ENCODE measurements around the gene PIK3C2G.

The PIK3C2G gene

DNA sequence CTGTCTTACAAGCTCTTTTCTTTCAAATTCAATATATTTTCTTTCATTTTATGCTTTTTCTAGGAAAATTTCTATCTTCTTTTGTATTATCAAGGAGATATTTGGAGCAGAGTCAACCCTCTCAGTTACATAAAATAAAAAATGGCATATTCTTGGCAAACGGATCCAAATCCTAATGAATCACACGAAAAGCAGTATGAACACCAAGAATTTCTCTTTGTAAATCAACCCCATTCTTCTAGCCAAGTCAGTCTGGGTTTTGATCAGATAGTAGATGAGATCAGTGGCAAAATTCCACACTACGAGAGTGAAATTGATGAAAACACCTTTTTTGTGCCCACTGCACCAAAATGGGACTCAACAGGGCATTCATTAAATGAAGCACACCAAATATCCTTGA, 20.6 kb downstream of the PIK3C2G start:
- no peak for DNase-seq

DNA sequence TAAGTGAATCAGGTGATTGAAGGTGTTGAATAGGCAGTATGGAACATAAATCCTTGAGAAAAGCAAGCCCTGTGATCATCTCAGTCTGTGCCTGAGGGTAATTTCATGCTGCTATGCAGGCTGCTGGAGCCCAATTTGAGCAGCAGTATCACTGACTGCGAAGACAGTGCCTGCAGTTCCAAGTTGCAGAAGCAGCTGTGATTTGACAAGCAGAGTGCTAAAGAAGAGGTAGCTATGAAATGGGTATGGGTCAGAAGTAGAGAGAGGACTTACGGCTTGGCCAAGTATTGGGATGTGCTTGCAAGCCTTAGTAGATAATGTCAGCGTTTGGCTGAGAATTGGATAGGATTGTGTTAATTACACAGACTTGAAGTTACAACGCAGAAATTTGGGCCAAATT, 22.5 kb downstream of the PIK3C2G start:
- DNase-seq, result no peak

DNA sequence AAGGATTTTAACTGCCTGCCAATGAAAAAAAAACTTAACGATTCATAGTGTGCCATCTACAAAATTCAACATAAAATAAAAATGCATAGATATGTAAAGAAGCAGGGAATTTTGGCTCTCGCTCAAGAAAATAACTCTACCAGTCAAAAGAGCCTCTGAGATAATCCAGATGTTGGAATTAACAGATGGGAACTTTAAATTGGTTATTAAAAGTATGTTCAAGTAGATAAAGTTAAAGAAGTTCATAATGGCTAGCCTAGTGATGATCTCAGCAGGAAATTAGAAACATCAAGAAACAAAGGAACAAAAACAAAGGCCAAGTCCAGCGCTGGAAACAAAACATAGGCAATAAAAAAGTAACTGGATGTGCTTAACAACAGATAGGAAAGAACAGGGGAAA, 23.1 kb downstream of the PIK3C2G start:
- DNase-seq, result no peak

GRCh38 chr12:18285161-18285560, 23.8 kb downstream of the PIK3C2G start:
- DNase-seq, result no peak

- DNase-seq, result no peak
Observed at GRCh38 chr12:18290386-18290785, 29.1 kb downstream of the PIK3C2G start.

GRCh38 chr12:18294889-18295288, 33.6 kb downstream of the PIK3C2G start:
- no peak for DNase-seq

DNA sequence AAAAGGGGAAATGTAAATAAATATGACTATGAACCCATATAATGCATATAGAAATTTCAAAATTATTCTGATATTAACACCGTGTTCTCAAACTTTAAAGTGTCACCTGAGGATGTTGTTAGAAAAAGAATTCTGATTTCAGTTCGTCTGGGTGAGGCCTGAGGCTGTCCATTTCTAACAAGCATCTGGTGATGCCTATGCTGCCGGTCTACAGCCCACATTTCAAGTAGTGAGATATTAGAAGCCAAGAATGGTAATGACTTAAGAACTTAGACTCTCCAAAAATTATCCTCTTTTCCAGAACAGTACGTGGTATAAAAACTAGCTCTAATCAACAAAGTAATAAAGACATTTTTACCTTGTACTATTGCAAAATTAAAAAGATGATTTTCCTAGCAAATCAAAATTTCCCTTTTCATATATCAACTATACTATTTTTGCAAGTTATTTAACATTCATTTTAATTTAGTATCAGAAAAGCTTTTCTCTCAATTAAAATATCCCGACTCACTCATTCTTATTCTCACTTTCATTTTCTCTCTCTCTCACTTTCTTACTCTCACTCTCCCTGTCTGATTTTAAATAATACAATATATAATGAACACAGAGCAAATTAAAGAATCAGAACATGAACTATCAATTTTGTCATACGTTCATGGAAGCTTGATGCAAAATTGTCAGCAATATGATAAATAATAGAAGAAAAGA, 35.0 kb downstream of the PIK3C2G start:
- DNase-seq, result no peak

DNA sequence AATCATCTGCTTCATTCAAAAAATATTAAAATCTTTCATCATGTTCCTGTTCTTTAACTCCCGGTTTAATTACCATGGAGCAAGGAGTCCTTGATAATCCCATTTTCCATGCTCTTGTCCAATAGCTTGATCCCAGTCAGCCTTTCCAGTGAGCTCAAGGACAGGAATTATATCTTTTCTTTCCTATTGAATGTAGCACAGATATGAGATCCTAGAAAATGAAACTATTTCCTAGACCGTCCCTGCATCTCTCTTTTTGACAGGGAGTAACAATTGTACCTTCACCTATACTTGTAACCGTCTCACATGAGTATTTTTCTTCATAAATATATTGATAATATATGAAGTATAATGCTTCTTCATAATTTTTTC, 35.6 kb downstream of the PIK3C2G start:
- no peak for DNase-seq

DNA sequence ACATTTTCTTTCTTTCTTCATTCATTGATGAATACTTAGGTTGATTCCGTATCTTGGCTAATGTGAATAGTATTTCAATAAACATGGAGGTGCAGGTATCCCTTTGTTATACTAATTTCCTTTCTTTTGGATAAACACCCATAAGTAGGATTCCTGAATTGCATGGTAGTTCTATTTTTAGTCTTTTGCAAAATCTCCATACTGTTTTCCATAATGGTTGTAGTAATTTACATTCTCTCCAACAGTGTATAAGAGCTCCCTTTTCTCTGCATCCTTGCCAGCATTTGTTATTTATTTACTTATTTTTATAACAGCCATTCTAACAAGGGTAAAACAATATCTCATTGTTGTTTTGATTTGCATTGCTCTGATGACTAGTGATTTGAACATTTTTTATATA, 36.6 kb downstream of the PIK3C2G start:
- DNase-seq, result no peak

DNA sequence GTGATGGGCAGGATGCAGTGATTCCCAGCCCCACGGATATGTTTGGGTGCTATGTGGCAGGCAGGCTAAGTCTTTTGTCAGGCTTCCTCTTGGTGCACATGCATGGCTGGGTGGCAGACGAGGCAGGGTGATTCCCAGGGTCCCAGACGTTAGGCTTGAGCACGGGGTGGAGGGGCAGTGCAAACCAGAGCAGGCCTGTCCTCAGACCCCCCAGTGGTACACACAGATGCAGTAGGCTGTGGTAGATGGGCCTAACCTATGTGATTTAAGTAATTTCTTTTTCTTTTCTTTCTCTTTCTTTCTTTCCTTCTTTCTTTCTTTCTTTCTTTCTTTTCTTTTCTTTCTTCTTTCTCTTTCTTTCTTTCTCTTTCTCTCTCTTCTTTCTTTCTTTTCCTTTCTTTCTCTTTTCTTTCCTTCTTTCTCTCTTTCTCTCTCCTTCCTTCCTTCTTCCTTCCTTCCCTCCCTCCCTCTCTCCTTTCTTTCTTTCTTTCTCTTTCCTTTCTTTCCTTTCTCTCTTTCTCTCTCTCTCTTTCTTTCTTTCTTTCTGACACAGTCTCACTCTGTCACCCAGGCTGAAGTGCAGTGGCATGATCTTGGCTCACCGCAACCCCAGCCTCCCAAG, 41.6 kb downstream of the PIK3C2G start:
- no peak for DNase-seq

DNA sequence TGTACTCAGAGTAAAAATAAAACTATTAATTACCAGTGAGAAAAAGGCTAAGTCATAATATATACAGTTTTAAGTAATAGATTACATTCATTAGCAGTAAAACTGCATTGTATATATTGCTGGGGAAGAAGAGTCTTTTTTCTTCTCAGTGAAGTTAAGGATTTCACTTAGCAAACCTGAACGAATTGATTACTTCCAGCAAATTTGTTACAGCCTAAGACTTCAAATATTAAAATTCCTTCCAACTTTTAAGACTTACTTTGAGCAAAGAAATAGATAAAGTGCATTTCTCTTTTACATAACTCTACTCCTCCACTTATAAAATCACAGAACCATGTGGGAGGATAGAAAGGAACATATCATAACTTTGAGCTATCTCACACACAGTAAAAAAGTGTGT, 43.3 kb downstream of the PIK3C2G start:
- no peak for DNase-seq

DNA sequence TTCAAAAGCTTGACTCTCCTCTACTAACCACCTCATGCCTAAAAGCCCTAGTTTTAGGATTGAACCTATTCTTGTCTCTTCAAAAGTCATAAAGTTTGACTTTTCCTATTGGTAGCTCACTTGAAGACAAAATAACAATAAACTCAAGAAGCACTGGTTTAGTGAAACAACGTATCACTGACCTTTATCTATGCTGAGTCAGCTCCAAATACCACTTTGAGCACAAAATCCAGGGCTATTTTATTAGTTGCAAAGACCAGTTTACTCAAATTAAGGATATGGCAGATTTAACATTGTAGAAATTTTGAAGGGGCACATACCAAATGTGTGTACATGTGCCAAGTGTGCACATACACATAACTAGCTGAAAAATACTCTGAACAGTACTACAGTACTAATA, 45.0 kb downstream of the PIK3C2G start:
- no peak for DNase-seq

DNA sequence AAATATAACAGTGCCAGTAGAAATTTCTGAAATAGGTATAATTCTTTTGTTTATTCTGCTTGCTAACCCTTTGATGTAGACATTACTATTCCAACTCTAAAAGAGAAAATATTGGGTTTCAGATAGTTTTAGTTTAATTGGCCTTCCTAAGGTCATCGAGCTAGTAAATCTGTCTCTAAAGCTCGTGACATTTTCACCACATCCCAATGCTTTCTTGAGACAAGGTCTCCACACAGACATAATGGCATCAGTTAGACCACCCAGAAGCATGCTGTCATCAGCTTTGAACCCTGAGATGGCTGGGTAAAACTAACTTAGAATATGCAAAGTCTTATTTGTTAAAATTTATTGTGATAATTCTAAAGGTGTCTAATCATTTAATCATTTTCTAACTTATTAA, 52.0 kb downstream of the PIK3C2G start:
- no peak for DNase-seq

DNA sequence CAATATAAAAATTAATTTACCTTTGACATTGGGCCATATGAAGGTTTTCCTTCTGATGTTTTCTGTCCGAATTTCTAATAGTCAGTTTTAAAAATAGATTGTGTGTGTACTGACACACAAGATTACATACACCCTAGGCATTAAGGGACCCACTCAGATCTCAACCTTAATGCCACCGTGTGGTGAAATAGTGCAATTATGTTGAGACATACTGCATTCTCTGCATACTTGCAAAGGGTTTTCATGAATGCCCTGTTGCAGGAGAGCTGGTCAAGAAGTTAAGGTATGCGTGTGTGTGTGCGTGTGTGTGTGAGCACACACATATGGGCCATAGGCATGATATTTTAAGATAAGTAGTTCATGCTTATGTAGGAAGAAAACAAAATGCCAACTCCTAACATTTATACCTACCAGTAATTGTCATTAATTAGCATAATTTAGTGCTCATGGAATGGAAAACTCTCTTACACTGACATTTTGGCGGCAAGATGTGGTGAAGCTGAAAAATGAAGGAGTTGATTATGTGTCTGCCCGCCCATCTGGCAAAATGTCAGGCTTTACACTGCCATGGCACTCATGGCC, 58.8 kb downstream of the PIK3C2G start:
- DNase-seq, result no peak

GRCh38 chr12:18320976-18321375, 59.7 kb downstream of the PIK3C2G start:
- no peak for DNase-seq

DNA sequence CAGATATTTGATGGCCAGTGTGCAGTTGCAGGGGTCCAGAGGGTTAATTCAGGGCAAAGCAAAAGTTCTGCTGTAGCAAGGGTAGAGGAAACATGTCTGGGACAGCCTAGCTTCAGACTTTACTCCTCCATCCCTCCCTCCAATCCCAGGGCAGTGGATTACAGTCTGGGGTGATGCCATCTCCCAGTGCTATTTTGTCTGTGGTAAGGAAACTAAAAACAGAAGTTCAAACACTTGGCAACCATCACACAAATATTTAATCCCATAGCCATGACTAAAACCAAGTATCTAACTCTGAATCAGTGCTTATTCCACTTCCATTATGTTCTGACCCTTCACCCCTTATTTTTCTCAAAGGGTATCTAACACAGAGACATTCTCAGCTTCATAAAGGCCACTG, 61.8 kb downstream of the PIK3C2G start:
- no peak for DNase-seq

GRCh38 chr12:18327036-18327435, 65.7 kb downstream of the PIK3C2G start:
- no peak for DNase-seq

GRCh38 chr12:18332173-18332572, 70.9 kb downstream of the PIK3C2G start:
- no peak for DNase-seq

DNA sequence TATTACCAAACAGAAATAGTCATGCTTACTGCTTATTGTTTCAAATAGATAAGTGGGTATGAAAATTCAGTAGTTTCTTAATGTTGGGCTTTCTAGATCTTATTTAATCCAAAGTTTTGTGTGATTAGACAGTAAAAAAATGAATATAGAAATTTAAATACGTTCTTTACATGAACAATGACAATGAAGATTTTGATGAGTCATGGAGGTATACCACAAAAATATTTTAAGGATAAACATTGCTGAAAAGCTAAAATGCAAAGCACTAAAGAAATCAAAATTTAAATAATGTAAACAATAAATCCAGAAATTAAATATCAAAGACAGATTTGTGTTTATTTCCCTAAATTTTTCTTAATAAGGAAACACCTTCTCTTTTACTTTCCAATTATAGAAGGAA, 78.3 kb downstream of the PIK3C2G start:
- DNase-seq, result no peak

GRCh38 chr12:18340186-18340585, 78.9 kb downstream of the PIK3C2G start:
- DNase-seq, result no peak

DNA sequence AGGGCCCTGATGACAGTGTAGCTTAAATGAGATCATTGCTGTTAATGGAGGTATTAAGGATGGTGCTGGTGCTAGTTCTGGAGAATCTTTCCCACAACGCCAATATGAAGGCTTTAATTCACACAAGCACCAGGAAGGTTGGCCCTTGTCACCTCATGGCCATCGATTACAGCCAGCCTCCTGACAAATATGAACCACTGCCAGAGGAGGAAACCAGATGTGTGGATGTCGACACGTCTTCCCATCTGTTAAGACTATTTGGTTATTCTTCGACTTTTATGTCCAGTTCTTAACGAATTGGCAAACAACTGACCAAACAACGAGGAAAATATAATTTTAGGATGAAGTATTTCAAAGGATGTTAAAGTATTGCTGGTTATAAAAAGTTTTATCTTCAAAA, 79.5 kb downstream of the PIK3C2G start:
- no peak for DNase-seq

DNA sequence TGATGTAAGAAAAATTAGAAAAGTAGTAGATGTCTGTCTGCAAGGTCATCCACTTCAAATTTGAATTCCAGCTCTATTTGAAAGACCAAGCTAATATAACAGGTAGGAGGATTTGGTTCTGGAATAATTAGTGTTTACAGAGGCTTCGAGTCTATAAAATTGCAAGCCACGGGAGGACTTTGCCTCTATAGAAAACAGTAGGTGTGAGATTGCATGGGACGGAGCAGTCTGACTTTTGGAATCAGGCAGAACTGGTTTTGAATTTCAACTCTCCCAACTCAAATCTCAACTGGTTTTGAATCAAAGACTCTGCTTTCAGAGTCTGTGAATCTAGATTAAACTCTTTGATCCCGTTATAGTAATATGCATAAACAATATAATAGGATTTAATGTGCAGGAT, 82.4 kb downstream of the PIK3C2G start:
- DNase-seq, result no peak

GRCh38 chr12:18345021-18345735, 83.9 kb downstream of the PIK3C2G start:
- DNase-seq, result no peak

DNA sequence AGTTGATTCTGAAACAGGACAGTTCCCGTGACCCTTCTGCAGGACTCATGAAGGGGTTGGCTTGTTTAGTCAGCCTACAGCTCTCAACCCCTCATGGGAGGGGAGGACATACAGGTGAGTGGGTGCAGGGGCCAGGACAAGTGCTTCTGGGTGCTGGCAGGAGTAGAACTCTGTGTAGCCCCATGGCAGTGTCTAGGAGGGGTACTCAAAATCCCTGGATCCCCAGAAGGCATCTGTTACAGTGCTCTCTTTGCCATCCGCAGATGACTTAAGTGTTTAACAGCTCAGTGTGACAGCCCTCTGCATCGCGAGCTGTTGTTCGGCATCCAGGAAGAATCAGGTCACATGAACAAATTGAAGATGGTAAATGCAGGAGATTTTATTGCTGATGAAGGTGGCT, 91.0 kb downstream of the PIK3C2G start:
- DNase-seq, result no peak
